NK-92 (cell line): ENCODE data around the gene EPHB2.
"Not testable (repeated sequence)": the region's sequence is repeated elsewhere in the genome, so short reads cannot be mapped to it uniquely, and the experiment has no call there.

Experiments used
- DNase-seq: peaks from one replicate; lab custom pipeline; 2025; ENCODE audit not compliant: unreplicated experiment; lab: John Stamatoyannopoulos, UW

EPHB2 gene

GRCh38 chr1:22831729-22832413 lies 121.2 kb downstream of the EPHB2 start:
- DNase-seq, result no peak

DNA sequence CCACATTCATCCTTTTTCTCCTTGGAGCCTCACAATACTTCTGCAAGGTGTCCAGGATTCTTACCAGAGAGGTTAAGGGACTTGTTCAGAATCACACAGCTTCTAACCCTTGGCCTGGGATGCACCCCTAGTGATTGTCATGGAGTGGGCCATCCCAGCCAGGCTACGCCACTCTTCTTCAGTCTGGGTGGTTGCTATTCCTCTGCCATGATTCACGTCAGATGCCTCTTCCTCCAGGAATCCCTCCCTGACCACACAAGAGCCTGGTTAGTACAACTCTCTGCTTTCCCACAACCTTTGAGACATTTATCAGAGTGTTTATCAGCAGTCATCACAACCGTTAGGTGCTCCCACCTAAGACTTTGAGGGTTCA lies 121.8 kb downstream of the EPHB2 start:
- DNase-seq, result no peak

DNA sequence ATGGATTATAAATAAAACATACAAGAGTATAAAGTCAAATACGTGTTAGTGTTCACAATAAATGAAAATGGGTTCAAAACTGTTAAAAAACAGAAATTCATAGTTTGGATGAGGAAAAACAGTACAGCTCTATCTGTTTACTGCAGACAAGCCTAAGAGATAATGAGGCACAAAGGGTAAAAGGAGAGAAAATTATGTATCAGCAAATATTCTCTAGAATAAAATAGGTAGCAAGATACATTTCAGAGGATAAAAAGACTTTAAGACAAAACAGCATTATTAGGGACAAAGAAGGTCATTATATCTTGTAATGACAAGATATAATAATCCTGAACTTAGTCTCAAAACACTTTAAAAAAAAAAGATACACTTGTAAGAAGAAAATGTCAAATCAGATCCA lies 123.1 kb downstream of the EPHB2 start:
- DNase-seq, result no peak

DNA sequence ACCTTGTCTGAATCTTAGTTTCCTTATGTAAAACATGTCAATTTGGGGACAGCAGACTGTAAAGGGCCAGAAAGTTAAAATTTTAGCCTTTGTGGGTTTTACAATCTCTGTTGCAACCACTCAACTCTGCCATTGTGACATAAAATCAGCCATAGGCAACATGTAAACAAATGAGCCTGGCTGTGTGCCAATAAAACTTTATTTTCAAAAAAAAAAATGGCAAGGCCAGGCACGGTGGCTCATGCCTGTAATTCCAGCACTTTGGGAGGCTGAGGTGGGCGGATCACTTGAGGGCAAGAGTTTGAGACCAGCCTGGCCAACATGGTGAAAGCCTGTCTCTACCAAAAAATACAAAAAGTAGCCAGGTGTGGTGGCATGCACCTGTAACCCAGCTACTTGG lies 123.8 kb downstream of the EPHB2 start:
- DNase-seq, result not testable (repeated sequence)

GRCh38 chr1:22835636-22836319 lies 125.1 kb downstream of the EPHB2 start:
- DNase-seq, result no peak

DNA sequence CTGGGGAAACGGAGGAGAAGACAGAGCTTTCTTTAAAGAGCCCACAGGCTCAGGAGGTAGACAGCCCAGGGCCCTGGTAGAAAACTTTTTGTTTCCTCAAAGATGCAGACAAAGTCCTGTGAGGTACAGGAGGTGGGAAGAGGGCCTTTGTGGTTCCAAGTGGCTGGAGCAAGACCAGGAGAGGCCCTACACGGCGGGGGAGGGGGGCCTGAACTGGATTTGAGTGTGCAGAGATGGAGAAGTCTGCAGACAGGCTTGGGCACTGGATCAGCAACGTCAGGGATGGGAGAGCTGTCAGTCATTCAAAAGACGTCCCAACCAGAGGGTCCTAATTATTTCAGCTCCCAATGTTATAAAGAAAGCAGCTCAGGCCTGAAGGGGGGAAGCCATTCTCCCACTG lies 126.2 kb downstream of the EPHB2 start:
- DNase-seq, result no peak

DNA sequence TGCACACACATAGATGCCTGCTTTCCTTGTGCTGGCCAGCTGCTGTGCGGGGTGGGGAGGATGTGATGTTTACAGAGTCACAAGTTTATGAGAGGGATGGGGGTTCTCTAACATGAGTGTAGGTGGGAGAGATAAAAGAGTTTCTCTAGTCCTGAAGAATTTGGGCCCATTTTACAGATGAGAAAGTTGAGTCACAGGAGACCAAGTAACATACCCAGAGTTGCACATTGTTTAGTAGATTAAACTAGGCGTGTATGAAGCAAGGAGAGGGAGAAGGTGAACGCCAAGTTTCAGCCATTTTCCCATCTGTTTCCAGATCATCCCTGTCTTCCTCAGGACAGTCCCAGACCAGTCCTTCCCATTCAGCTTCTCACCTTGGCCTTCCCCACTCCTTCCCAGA lies 126.7 kb downstream of the EPHB2 start:
- no peak for DNase-seq

GRCh38 chr1:22838965-22839364 lies 128.3 kb downstream of the EPHB2 start:
- no peak for DNase-seq

DNA sequence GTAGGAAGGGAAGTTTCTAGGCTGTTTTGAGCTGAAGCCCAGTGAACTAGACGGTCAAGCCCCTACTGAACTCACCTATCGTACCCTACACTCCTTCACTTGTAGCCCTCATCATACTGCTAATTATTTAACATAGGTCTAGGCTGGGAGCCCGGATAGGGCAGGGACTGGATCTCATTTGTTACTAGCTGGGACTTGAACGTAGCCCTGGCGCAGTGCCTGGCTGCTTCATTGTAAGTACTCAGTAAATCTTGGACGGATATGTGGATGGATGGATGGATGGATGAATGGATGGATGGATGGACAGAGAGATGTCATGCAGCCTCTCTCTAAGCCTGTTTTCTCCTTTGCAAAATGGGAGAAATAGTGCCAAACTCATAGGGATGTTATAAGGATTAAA lies 129.2 kb downstream of the EPHB2 start:
- no peak for DNase-seq

DNA sequence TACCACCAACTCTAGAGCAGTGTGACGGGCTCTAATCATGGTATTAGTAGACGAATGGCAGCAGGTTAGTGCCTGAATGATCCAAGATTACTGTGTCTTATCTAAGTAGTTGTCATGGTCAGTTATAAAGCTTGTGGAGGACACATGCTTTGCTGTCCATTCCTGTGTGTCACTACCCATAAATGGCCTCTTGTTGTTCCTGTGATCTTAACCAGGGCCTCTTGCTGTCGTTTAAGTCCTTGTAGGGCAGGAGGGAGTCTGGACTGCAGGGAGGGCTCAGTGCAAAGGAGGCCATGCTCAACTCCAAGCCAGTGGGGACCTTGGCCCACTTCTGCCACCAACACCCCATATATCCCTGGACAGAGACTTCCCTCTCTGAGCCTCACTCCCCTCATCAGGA lies 130.5 kb downstream of the EPHB2 start:
- no peak for DNase-seq

DNA sequence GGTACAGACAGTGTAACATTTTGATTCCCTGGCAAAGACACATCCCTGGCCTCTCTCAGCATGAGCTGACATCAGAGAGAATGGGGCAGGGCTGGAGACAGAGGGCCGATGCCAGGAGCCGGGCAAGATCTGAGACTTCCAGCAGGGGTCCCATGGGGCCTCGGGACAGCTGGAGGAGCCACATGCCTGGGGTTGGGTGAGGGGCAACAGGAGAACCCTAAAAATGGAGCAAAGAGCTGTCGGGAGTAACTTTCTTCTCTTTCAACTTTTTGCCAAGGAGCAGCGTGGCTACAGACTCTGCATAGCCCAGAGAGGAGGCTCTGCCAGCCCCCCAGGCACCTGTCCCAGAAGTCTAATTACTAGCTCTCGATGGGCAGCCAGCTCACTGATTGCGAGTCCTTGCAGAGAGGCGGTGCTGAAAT lies 131.2 kb downstream of the EPHB2 start:
- DNase-seq, result no peak

- DNase-seq, result not testable (repeated sequence)
Observed at GRCh38 chr1:22843441-22844183, 133.0 kb downstream of the EPHB2 start.

DNA sequence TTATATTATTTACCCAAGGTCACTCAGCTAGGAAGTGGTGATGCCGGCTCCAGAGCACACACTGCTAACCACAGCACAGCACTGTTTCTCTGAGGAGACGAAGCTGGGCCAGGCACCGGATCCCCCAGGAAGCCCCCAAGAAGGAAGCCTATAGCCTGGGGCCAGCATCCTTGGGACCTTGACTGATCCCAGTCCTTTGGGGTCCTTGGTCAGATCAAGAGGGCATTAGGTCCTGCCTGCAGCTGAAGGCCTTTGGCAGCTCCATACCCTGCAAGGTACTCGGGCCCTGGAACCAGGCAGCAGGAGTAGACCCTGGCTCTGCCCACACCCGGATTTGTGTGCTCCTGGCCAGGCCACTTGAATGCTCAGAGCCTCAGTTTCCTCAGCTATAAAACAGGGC lies 134.0 kb downstream of the EPHB2 start:
- DNase-seq, result no peak

DNA sequence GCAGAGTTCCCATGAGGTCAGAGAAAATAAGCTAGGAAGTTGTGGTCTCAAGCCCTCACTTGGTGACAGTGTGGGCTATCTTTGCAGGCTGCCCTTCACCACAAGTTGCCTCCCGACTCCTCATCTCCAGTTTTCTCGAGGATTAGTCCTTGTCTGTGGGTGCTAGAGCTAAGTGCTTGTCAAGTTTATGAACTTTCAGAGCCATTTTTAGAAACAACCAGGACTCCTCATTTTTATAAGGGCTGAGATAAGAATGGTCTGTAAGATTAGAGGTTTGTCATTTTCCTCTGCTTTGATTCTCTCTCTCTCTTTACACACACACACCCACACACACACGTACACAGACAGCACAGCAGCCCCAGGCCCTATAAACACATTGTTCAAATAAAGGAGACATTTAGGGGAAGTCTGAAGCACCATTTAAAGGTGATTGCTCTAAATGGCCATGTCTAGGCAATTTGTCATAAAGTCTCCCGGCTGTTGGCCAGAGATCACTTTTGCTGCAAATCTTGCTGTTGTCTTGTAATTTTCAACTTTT lies 134.8 kb downstream of the EPHB2 start:
- no peak for DNase-seq

- no peak for DNase-seq
Observed at GRCh38 chr1:22846458-22846857, 135.8 kb downstream of the EPHB2 start.

GRCh38 chr1:22847249-22847648 lies 136.6 kb downstream of the EPHB2 start:
- DNase-seq, result no peak

DNA sequence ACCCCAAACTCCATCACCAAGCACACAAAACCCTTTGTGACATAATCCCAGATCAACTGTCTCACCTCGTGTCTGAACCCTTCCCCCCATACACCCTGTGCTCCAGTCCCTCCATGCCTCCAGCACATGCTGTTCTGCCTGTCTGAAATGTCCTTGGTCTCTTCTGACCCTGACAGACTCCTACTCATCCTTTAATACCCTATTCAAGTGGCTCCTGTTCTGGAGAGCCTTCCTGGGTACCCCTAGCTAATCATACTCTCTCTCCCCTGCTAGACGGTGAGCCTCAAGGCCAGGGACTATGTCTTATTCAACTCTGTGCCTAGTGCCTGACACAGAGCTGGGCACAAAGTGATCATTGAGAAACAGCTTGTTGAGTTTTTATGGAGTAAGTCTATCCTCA lies 137.1 kb downstream of the EPHB2 start:
- DNase-seq, result no peak

DNA sequence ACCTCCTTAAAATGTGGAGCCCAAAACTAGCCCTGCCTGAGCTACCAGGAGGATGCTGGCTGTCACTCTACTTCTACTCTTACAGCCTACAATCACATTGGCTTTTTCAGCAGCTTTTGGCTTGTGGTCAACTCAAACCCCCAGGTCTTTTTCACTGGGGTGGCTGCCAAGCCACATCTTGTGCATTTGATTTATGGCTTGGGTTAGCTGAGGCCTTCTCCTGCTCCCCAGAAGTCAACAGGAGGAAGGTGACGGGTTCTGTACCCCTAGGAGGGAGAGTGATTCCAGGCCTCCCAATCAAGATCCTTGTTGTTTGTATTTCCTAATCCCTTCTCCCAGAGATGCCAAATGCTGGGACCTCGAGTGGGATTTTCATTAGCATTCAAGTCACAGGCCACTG lies 137.8 kb downstream of the EPHB2 start:
- no peak for DNase-seq

DNA sequence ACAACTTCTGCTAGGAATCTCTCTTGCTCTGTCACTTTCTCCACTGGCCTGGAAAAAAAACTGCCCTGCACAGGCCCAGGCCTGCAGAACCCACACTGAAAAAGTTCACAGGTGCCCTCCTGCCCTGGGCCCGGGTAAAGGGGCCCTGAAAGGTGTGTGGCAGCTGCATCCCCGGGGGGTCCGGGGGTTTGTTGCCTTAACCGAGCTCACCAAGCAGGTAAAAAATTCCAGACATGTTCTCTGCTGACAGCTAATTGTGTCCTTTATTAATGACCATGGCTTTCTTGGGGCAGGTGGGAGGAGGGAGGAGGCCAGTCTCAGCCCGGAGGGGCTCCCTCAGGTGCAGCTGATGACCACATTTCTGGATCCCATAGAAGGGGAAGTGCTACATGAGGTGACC lies 139.1 kb downstream of the EPHB2 start:
- no peak for DNase-seq

- DNase-seq, result no peak
Observed at GRCh38 chr1:22850281-22850680, 139.6 kb downstream of the EPHB2 start.

GRCh38 chr1:22850681-22851080 lies 140.0 kb downstream of the EPHB2 start:
- DNase-seq, result no peak

DNA sequence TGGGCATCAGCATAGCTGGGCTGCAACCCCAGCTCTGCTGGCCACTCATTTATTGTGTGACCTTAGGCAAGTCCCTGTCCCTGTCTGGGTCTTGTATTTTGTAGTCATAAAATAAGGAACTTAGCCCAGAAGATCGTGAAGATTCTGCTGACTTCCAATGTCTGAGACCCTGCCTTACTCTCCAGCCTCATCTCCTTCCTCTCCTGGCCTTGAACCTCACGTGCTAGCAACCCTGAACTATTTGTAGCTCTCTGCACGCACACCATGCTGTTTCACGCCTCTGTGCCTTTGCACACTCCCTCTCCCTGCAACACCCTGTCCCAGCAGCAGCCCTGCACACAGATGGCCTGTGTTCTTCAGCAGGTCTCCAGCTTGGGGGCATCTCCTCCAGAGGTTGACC lies 140.9 kb downstream of the EPHB2 start:
- DNase-seq, result no peak
